ENCODE results near the gene KIAA0513.

- no peak for TF ChIP-seq NR3C1 (CRISPR knock-in tag; IDR thresholded peaks at IDR 0.05)
- no peak for TF ChIP-seq EZH2 (conservative IDR thresholded peaks at IDR 0.05; ENCODE audit: low read depth, low read length)
- TF ChIP-seq CTCF (CRISPR knock-in tag; IDR thresholded peaks at IDR 0.05), result no peak
- no peak for TF ChIP-seq USF2 (IDR thresholded peaks at IDR 0.05; ENCODE audit: low read depth, low read length)
- no peak for TF ChIP-seq USF2 (CRISPR knock-in tag; IDR thresholded peaks at IDR 0.05; ENCODE audit: borderline replicate concordance)
- TF ChIP-seq TAF1 (CRISPR knock-in tag; IDR thresholded peaks at IDR 0.05), result no peak
- TF ChIP-seq ZSCAN12 (CRISPR knock-in tag; IDR thresholded peaks at IDR 0.05), result no peak
- no peak for TF ChIP-seq LCORL (IDR thresholded peaks at IDR 0.05)
- no peak for TF ChIP-seq LCORL (CRISPR knock-in tag; IDR thresholded peaks at IDR 0.05)
- TF ChIP-seq TARDBP (CRISPR knock-in tag; IDR thresholded peaks at IDR 0.05), result no peak
Observed at GRCh38 chr16:85025781-85026653, 1.6 kb upstream of the KIAA0513 start.

Data from HepG2 (cell line).